Spleen (tissue), 11 donors: ENCODE measurements around the gene SORBS1. TPM values are rescaled to one million over a fixed set of nuclear protein-coding genes. Genes with fewer than 3 reads are reported as not detected.
A peak's percentile ranks its signal among the peaks of the same experiment; 100 is the strongest.

Experiments
- DNase-seq: peaks from one replicate; pipeline ENCODE4 v3.0.0-alpha.2; 2020
- H3K27ac ChIP-seq, 8 donors: fragments of 200-600 bp; sonication (generic) in 7 of 8; 1 replicate in 4 of 8; 2 replicates in 4 of 8; pipeline versions ENCODE4 v1.5.0 to v1.8.0; 2016 to 2021; ENCODE audit warnings: inconsistent platforms in 4 of 8, mild to moderate bottlenecking in 4 of 8, moderate library complexity in 1 of 8
- H3K27me3 ChIP-seq, 7 donors: fragments of 200-600 bp; sonication (generic) in 6 of 7; replicated peaks in 1 of 7; 1 replicate in 4 of 7; 2 replicates in 3 of 7; pipeline versions ENCODE4 v1.5.0 to v1.8.0; 2016 to 2021; ENCODE audit warnings: inconsistent platforms in 3 of 7, mild to moderate bottlenecking in 1 of 7
- H3K36me3 ChIP-seq, 6 donors: fragments of 200-600 bp; sonication (generic) in 5 of 6; 1 replicate in 4 of 6; 2 replicates in 2 of 6; pipeline versions ENCODE4 v1.5.0 to v1.8.0; 2016 to 2021; ENCODE audit warnings: inconsistent platforms in 2 of 6
- H3K4me1 ChIP-seq, 6 donors: fragments of 200-600 bp; sonication (generic) in 5 of 6; 1 replicate in 3 of 6; 2 replicates in 3 of 6; pipeline versions ENCODE4 v1.5.0 to v1.8.0; 2016 to 2021; ENCODE audit warnings: inconsistent platforms in 3 of 6
- H3K4me3 ChIP-seq, 8 donors: fragments of 200-600 bp; sonication (generic) in 7 of 8; 1 replicate in 4 of 8; 2 replicates in 4 of 8; pipeline versions ENCODE4 v1.5.0 to v1.8.0; 2016 to 2021; ENCODE audit warnings: inconsistent platforms in 4 of 8, mild to moderate bottlenecking in 4 of 8, moderate library complexity in 2 of 8
- H3K9me3 ChIP-seq, 8 donors: fragments of 200-600 bp; sonication (generic) in 7 of 8; 1 replicate in 4 of 8; 2 replicates in 4 of 8; pipeline versions ENCODE4 v1.5.0 to v1.8.0; 2016 to 2021; ENCODE audit warnings: inconsistent platforms in 4 of 8
- POLR2A ChIP-seq, 3 donors: fragments of 450-650 bp; IDR thresholded peaks; one replicate each; pipeline ENCODE4 v1.5.1; 2017; ENCODE audit warnings: antibody characterized with exemption in 3 of 3, mild to moderate bottlenecking in 1 of 3
- POLR2AphosphoS5 ChIP-seq, 3 donors: sonication (generic); formaldehyde crosslinking; IDR thresholded peaks; one replicate each; pipeline ENCODE4 v1.5.1; 2017; ENCODE audit warnings: antibody characterized with exemption in 3 of 3
- WGBS, 5 donors: extraction: QIAGEN DNeasy Blood & Tissue Kit in 3 of 5; methylation state at CpG; one replicate each; pipeline versions ENCODE4 v1.1.5 to v1.1.7; 2013 to 2018; 5-methylcytosine and 5-hydroxymethylcytosine counted together
- intact Hi-C: fragments of 100-400 bp; cut with DNase I; formaldehyde crosslinking; loops from one replicate; pipeline ENCODE4 v1.15.0; 2023; ENCODE audit warnings: low total_unique reads
- polyA plus RNA-seq, 3 donors: library from polyadenylated mRNA; stranded (reverse); fragments of 200-250 nt; gene quantifications; one replicate each; pipeline ENCODE4 v1.2.1, GENCODE V29; 2013
- total RNA-seq, 7 donors: library from RNA; depleted of rRNA in 3 of 7; stranded (reverse); fragments of >200 nt in 3 of 7; fragmentation: NEBNext Ultra II Directional in 4 of 7; extraction: Animal tissue kit (Norgen Biotek cat#: 25700) in 4 of 7; gene quantifications; one replicate each; pipeline versions ENCODE4 v1.1.0 to v1.2.1, GENCODE V29; 2016 to 2021
- TF ChIP-seq, protein P1 (sequence below), 11 experiments: fragments of 200-600 bp in 7 of 11; fragments of 450-650 bp in 4 of 11; sonication (generic) in 4 of 11; IDR thresholded peaks in 8 of 11; conservative IDR thresholded peaks in 3 of 11; 1 replicate in 7 of 11; 2 replicates in 4 of 11; pipeline versions ENCODE4 v1.4.0 to v1.8.0; 2016 to 2021; ENCODE audit warnings: antibody characterized with exemption in 11 of 11, inconsistent platforms in 4 of 11, mild to moderate bottlenecking in 1 of 11
- donor health status: healthy with polysubstance abuse.
- donor health status: DM: no; HTN: no; CAD: no; lungs with moderate emphysema.
- donor health status: DM: no; HTN: no; CAD: no.
- donor health status: Bipolar disorder and iron deficiency.
- donor health status: healthy.
- donor health status: DM: no; HTN: no; CAD: no.
- donor health status: DM: yes; HTN: yes; CAD: no.

The SORBS1 gene
- total and polyA plus RNA-seq, 10 donors: 2.8 to 30.8 (median 18.1) TPM

DNA sequence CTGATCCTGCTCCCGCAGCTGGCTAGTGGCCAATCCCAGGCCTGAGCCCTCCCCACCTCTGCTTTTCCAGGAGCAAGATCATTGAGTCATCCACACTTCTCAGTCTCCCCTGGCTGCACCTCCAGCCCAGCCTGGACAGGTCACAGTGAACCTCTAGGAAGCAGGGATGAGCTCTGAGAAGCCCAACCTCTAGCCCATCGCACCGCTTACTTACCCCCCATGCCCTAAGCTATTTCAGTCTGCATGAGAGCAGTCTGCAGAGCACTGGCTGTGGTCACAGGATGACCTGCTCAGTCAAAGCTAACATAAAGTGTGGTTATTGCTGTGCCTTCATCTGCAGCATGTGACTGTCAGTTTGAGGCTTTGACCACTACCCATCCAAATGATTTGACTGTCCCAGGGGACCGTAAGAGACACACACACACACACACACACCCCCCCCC, 129.2 kb downstream of the SORBS1 start:
- 78 to 91% (median 88%) methylated on average over 2 to 4 of the region's 4 CpGs for WGBS, 5 donors
- H3K9me3 ChIP-seq: no peaks in the 10 kb centered on the region
- peaks cover 0 to 28% (median 7%) of the 10 kb centered on the region in 6 donors for H3K4me1 ChIP-seq
- no peak overlapping the region for H3K27ac ChIP-seq
- H3K4me3 ChIP-seq: no peak overlapping the region
- H3K36me3 ChIP-seq: no peaks in the 10 kb centered on the region
- no peaks in the 10 kb centered on the region for H3K27me3 ChIP-seq
- DNase-seq: no peak
- intact Hi-C loops: loop anchor here (5.0 kb wide), 1 partner anchor 170 kb away; no protein-coding TSS in a partner anchor
- no peak for TF ChIP-seq POLR2A (IDR thresholded peaks at IDR 0.05)
- no peak for TF ChIP-seq POLR2AphosphoS5 (IDR thresholded peaks at IDR 0.05)
- TF ChIP-seq, protein P1, sequence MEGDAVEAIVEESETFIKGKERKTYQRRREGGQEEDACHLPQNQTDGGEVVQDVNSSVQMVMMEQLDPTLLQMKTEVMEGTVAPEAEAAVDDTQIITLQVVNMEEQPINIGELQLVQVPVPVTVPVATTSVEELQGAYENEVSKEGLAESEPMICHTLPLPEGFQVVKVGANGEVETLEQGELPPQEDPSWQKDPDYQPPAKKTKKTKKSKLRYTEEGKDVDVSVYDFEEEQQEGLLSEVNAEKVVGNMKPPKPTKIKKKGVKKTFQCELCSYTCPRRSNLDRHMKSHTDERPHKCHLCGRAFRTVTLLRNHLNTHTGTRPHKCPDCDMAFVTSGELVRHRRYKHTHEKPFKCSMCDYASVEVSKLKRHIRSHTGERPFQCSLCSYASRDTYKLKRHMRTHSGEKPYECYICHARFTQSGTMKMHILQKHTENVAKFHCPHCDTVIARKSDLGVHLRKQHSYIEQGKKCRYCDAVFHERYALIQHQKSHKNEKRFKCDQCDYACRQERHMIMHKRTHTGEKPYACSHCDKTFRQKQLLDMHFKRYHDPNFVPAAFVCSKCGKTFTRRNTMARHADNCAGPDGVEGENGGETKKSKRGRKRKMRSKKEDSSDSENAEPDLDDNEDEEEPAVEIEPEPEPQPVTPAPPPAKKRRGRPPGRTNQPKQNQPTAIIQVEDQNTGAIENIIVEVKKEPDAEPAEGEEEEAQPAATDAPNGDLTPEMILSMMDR (IDR thresholded peaks at IDR 0.05 in 8 of 11, conservative IDR thresholded peaks at IDR 0.05 in 3 of 11): no peak

DNA sequence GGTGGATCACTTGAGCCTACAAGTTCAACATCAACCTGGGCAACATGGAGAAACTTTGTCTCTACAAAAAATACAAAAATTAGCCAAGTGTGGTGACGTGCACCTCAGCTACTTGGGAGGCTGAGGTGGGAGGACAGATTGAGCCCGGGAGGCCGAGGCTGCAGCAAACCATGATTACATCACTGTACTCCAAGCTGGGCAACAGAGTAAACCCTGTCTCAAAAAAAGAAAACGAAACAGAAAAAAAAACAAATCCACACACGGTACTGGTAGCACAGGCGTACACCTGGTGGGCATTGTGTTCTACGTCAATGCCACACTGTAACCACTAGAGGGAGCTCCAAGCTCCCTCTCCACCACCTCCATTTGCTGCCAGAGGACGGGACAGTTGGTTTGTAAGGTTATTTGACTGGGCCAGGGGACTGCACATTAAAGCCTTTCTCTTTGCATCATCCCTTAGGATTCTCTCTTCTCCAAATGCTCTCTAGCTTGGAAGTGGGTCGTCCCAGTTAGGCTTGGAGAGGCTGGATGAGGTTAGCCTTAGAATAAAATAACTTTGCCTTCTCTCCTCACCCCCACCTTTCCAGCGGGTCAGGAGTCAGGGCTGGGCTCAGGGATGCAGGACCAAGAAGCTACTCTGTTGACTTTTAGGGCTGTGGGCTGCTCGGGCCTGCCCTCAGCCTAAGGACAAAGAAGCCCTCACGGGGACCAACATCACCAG, 130.8 kb downstream of the SORBS1 start:
- H3K9me3 ChIP-seq: no peaks in the 10 kb centered on the region
- DNase-seq: no peak
- H3K4me1 ChIP-seq: peaks cover 0 to 26% (median 7%) of the 10 kb centered on the region in 6 donors
- no peak overlapping the region for H3K27ac ChIP-seq
- TF ChIP-seq POLR2A (IDR thresholded peaks at IDR 0.05) (no peak), POLR2AphosphoS5 (IDR thresholded peaks at IDR 0.05) (no peak)
- TF ChIP-seq, protein P1 (IDR thresholded peaks at IDR 0.05 in 8 of 11, conservative IDR thresholded peaks at IDR 0.05 in 3 of 11): peak; percentile 85 to 96 (median 92)
- intact Hi-C loops: loop anchor here (5.0 kb wide), 1 partner anchor 172 kb away; no protein-coding TSS in a partner anchor
- no peaks in the 10 kb centered on the region for H3K36me3 ChIP-seq
- WGBS, 5 donors: 35 to 41% (median 38%) methylated on average over 12 of the region's 12 CpGs
- no peak overlapping the region for H3K4me3 ChIP-seq
- H3K27me3 ChIP-seq: no peaks in the 10 kb centered on the region

DNA sequence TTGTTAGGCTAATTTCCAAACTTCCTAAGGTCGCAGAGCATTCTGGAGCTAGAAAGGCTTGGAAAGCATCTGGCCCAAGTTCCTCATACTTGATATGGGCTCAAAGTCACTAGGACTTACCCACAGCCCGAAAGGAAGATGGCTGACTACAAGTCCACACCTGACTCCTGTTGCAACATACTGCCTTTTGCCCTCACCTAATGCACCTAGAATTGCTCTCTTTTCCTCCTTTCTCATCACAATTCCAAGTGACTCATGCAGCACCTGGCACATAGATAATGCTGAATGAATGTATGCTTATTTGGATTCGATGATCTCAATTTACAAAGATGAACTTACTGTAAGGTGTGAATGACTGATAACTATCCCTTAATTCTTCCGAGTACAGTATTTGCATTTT, 131.5 kb downstream of the SORBS1 start:
- DNase-seq: no peak
- H3K9me3 ChIP-seq: no peaks in the 10 kb centered on the region
- no peaks in the 10 kb centered on the region for H3K27me3 ChIP-seq
- intact Hi-C loops: loop anchor here (5.0 kb wide), 1 partner anchor 173 kb away; no protein-coding TSS in a partner anchor
- H3K36me3 ChIP-seq: no peaks in the 10 kb centered on the region
- no peak for TF ChIP-seq POLR2AphosphoS5 (IDR thresholded peaks at IDR 0.05)
- no peak for TF ChIP-seq POLR2A (IDR thresholded peaks at IDR 0.05)
- TF ChIP-seq, protein P1 (IDR thresholded peaks at IDR 0.05 in 8 of 11, conservative IDR thresholded peaks at IDR 0.05 in 3 of 11): no peak
- H3K4me3 ChIP-seq: no peak overlapping the region
- 91 to 98% (median 95%) methylated on average over 4 of the region's 4 CpGs for WGBS, 5 donors
- no peak overlapping the region for H3K27ac ChIP-seq
- peaks cover 0 to 20% (median 7%) of the 10 kb centered on the region in 6 donors for H3K4me1 ChIP-seq

DNA sequence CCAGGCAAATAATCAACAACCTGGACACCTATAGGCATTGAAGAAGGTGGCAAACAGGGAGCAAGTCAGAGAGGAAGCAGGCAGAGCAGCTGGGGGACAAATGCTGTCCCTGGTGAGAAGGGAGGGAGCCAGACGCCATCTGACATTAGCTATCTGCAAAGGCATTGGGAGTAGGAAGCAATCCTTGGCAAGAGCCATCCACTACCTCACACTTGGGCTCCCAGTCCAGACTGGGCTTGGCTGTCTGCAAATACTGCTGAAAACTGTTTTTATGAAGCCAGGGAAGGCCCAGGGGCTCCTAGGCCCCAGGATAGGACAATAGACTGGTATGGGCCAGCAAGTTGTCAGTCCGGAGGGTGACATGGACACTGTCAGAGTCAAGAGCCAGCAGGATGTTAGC, 132.5 kb downstream of the SORBS1 start:
- H3K9me3 ChIP-seq: no peaks in the 10 kb centered on the region
- no peak overlapping the region for H3K4me3 ChIP-seq
- DNase-seq: no peak
- no peaks in the 10 kb centered on the region for H3K36me3 ChIP-seq
- WGBS, 5 donors: 88 to 98% (median 93%) methylated on average over 2 of the region's 2 CpGs
- intact Hi-C loops: no loop called here
- no peak for TF ChIP-seq POLR2A (IDR thresholded peaks at IDR 0.05)
- no peak for TF ChIP-seq POLR2AphosphoS5 (IDR thresholded peaks at IDR 0.05)
- TF ChIP-seq, protein P1 (IDR thresholded peaks at IDR 0.05 in 8 of 11, conservative IDR thresholded peaks at IDR 0.05 in 3 of 11): no peak
- no peaks in the 10 kb centered on the region for H3K27me3 ChIP-seq
- peaks cover 0 to 13% (median 7%) of the 10 kb centered on the region in 6 donors for H3K4me1 ChIP-seq
- no peak overlapping the region for H3K27ac ChIP-seq
